ENCODE measurements around the gene GTF3A. TPM values are rescaled to one million over a fixed set of nuclear protein-coding genes. Genes with fewer than 3 reads are reported as not detected.

Gene GTF3A
- total RNA-seq (100 to 1,000 TPM; 164 to 171 TPM), total RNA-seq (162 to 314 reads per million in 2 donors)

GRCh38 chr13:27424246-27425157 lies at the start of gene GTF3A:
TSS of gene GTF3A (plus strand) at chr13:27424619.
- H3K36me3 Mint-ChIP-seq (ENCODE audit: low read depth) = peaks cover 7% of the 10 kb centered on the region
- peak within 1 kb of the TSS; percentile 100 for H3K4me3 Mint-ChIP-seq
- peaks cover 45% of the 10 kb centered on the region for H3K4me1 Mint-ChIP-seq
- no peaks in the 10 kb centered on the region for H3K27me3 Mint-ChIP-seq
- H3K9me3 ChIP-seq (ENCODE audit: control insufficient read depth, low read length, poor library complexity, severe bottlenecking) = no peaks in the 10 kb centered on the region
- peak; percentile 67 for ATAC-seq
- peak within 1 kb of the TSS; percentile 99 for H3K27ac Mint-ChIP-seq
- DNase-seq = peak; percentile 88 to 89 (median 88)

- no peak overlapping the region for H3K4me3 Mint-ChIP-seq
These were observed 49.8 kb upstream of the GTF3A start for GRCh38 chr13:27374650-27375049.

GRCh38 chr13:27375686-27376326 lies 48.6 kb upstream of the GTF3A start:
- peaks cover 36% of the 10 kb centered on the region for H3K27me3 Mint-ChIP-seq
- no peaks in the 10 kb centered on the region for H3K36me3 Mint-ChIP-seq (ENCODE audit: low read depth)
- H3K4me3 Mint-ChIP-seq = no peak overlapping the region
- DNase-seq (peak; percentile 27 to 35 (median 31)), ATAC-seq (peak; percentile 44)
- H3K27ac Mint-ChIP-seq = no peak overlapping the region
- H3K9me3 ChIP-seq (ENCODE audit: control insufficient read depth, low read length, poor library complexity, severe bottlenecking) = no peaks in the 10 kb centered on the region
- H3K4me1 Mint-ChIP-seq = peaks cover 3% of the 10 kb centered on the region

More at GRCh38 chr13:27374650-27375049, 49.8 kb upstream of the GTF3A start:
- no peaks in the 10 kb centered on the region for H3K9me3 ChIP-seq (ENCODE audit: control insufficient read depth, low read length, poor library complexity, severe bottlenecking)
- Mint-ChIP-seq H3K27me3 (peaks cover 29% of the 10 kb centered on the region), H3K36me3 (ENCODE audit: low read depth) (no peaks in the 10 kb centered on the region), H3K4me1 (peaks cover 3% of the 10 kb centered on the region), H3K27ac (no peak overlapping the region)
- ATAC-seq = peak; percentile 91
- DNase-seq = peak in 2 of 3 donors; percentile 26 to 32

DNA sequence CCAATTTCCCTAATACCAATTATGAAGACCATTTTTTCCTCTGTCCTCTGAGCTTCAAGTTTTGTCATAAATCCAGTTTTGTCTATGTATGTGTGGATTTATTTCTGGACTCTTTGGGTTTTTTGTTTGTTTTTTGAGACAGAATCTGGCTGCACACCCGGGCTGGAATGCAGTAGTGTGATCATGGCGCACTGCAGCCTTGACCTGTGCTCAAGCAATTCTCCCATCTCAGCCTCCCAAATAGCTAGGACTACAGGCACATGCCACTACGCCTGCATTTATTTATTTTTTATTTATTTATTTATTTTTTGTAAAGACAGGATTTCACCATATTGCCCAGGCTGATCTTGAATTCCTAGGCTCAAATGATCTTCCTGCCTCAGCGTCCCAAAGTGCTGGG lies 45.3 kb upstream of the GTF3A start:
- no peaks in the 10 kb centered on the region for H3K9me3 ChIP-seq (ENCODE audit: control insufficient read depth, low read length, poor library complexity, severe bottlenecking)
- DNase-seq (no peak), ATAC-seq (no peak)
- Mint-ChIP-seq H3K36me3 (ENCODE audit: low read depth) (no peaks in the 10 kb centered on the region), H3K4me1 (peaks cover 3% of the 10 kb centered on the region), H3K4me3 (no peak overlapping the region), H3K27me3 (peaks cover 29% of the 10 kb centered on the region), H3K27ac (no peak overlapping the region)

DNA sequence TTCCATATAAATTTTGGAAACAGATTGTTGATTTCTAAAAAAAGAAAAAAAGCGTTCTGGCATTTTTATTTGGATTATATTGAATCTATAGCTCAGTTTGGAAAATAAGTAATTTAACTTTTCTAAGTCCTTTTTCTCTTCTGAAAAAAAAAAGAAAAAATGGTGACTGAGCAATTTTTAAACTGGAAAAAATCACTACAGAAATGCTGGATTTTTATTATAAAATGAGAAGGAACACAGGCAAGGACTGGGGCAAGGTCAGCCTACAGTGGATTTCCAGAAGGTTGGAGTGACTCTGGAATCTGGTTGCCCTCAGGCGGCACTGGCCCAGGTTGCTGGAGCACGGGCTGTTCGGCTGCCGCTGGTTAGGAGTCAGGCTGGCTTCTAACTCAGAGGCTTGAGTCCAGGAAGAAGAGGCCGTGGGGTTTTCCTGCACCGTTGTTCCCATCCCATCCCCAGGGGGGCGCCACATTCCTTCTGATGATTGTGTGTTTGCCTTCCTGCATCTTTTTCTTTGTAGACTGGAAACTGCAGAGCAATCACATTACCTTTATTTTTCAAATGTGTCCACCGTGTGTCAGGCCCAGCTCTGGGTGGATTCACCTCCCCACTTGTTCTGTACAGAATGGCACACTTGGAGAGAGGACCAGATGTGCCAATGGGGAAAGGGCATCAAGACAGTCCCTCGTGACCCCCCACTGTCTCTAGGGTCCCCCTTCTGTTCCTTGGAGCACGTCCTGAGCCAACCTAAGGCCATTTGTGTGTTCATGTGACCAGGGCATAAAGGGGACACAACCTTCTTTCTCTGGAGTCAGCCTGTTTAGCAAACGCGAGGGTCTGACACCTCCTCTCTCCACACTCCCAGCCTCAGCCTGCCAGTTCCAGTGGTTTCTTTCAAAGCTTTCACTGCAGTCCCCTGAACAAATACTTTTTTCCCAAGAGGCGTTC lies 44.5 kb upstream of the GTF3A start:
- peak in 2 of 3 donors; percentile 26 to 38 for DNase-seq
- Mint-ChIP-seq H3K4me1 (peaks cover 3% of the 10 kb centered on the region), H3K4me3 (no peak overlapping the region), H3K27me3 (peaks cover 27% of the 10 kb centered on the region), H3K36me3 (ENCODE audit: low read depth) (no peaks in the 10 kb centered on the region), H3K27ac (no peak overlapping the region)
- peak; percentile 59 for ATAC-seq
- no peaks in the 10 kb centered on the region for H3K9me3 ChIP-seq (ENCODE audit: control insufficient read depth, low read length, poor library complexity, severe bottlenecking)

GRCh38 chr13:27381601-27382000 lies 42.8 kb upstream of the GTF3A start:
- peaks cover 26% of the 10 kb centered on the region for H3K27me3 Mint-ChIP-seq
- no peak overlapping the region for H3K27ac Mint-ChIP-seq
- H3K4me3 Mint-ChIP-seq = no peak overlapping the region
- H3K36me3 Mint-ChIP-seq (ENCODE audit: low read depth) = no peaks in the 10 kb centered on the region
- no peak for DNase-seq
- ATAC-seq = no peak
- no peaks in the 10 kb centered on the region for H3K9me3 ChIP-seq (ENCODE audit: control insufficient read depth, low read length, poor library complexity, severe bottlenecking)
- H3K4me1 Mint-ChIP-seq = peaks cover 5% of the 10 kb centered on the region

DNA sequence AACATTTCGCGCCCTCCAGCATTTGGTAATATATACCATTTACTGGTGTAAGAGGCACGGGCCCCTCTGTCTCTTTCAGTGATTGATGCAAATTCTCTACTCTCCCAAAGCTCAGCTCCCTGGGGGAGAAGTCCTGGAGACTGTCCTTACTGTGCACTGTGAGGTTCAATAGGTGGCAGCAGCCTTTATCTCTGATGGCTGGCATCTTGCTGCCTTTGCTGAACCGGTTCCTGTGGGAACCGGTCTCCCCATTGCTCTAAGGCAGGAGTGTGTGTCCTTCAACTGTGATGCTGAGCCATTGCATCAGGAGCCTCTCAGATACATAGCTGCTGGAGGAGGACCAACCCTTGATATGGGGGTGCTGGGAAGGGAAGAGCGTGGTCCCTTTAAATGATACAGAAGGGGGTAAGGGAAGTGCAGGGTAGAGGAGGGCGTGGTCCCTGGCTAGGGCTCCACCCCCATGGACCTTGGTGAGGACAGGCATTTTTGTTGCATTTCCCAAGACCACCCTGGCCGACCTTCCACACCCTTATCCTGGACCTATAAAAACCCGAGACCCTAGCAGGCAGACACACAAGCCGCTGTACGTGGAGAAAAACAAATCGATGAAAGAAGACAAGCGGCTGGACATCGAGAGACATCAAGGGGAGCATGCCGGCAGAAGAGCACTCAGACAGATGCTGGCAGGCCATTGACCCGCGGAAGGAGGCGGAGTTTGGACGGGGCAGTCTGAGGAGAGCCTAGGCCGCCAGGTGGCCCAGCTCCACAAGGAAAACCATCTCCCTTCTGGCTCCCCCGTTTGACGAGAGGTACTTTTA lies 41.1 kb upstream of the GTF3A start:
- H3K4me1 Mint-ChIP-seq = peaks cover 9% of the 10 kb centered on the region
- peaks cover 22% of the 10 kb centered on the region for H3K27me3 Mint-ChIP-seq
- H3K27ac Mint-ChIP-seq = no peak overlapping the region
- no peak for DNase-seq
- H3K9me3 ChIP-seq (ENCODE audit: control insufficient read depth, low read length, poor library complexity, severe bottlenecking) = no peaks in the 10 kb centered on the region
- H3K36me3 Mint-ChIP-seq (ENCODE audit: low read depth) = no peaks in the 10 kb centered on the region
- ATAC-seq = no peak
- H3K4me3 Mint-ChIP-seq = no peak overlapping the region

DNA sequence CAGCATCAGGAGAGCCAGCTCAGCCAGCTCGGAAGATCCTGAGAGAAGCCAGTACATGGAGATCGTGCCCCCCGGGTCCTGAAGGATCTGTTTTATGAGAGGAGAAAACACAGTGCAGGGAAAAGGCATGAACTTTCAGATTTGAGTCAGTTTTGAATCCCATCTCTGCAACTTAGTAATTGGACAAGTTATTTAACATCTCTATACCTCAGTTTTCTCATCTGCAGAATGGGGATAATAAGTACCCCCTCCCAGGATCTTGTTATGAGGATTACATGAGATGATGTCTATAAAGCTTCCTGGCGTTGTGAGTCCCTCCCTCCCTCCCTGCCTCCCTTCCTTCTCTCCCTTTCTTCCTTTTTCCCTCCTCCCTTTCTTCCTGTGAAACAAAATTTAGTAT lies 40.1 kb upstream of the GTF3A start:
- ATAC-seq = no peak
- Mint-ChIP-seq H3K4me3 (no peak overlapping the region), H3K4me1 (peaks cover 9% of the 10 kb centered on the region), H3K27ac (no peak overlapping the region), H3K27me3 (peaks cover 22% of the 10 kb centered on the region), H3K36me3 (ENCODE audit: low read depth) (no peaks in the 10 kb centered on the region)
- no peaks in the 10 kb centered on the region for H3K9me3 ChIP-seq (ENCODE audit: control insufficient read depth, low read length, poor library complexity, severe bottlenecking)
- DNase-seq = no peak

- DNase-seq = no peak
- no peaks in the 10 kb centered on the region for H3K9me3 ChIP-seq (ENCODE audit: control insufficient read depth, low read length, poor library complexity, severe bottlenecking)
- H3K27ac Mint-ChIP-seq = no peak overlapping the region
- peaks cover 8% of the 10 kb centered on the region for H3K27me3 Mint-ChIP-seq
- peaks cover 2% of the 10 kb centered on the region for H3K36me3 Mint-ChIP-seq (ENCODE audit: low read depth)
- no peak for ATAC-seq
- peaks cover 9% of the 10 kb centered on the region for H3K4me1 Mint-ChIP-seq
- H3K4me3 Mint-ChIP-seq = no peak overlapping the region
These were observed 36.2 kb upstream of the GTF3A start for GRCh38 chr13:27388241-27388640.

DNA sequence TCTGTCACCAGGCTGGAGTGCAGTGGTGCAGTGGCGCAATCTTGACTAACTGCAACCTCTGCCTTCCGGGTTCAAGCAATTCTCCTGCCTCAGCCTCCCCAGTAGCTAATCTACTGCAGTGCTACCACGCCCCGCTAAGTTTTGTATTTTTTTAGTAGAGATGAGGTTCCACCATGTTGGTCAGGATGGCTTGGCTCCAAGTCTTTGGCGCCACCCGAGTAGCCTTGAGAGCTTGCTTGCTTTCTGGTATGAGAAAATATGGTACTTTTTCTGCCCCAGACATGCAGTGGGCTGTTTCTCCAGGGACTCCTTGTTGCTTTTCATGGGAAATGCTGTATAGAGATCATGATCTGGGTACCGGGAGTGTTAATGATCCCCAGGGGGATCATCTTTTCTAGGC lies 34.5 kb upstream of the GTF3A start:
- Mint-ChIP-seq H3K4me3 (no peak overlapping the region), H3K27ac (no peak overlapping the region), H3K36me3 (ENCODE audit: low read depth) (peaks cover 2% of the 10 kb centered on the region), H3K4me1 (peaks cover 5% of the 10 kb centered on the region), H3K27me3 (peaks cover 4% of the 10 kb centered on the region)
- H3K9me3 ChIP-seq (ENCODE audit: control insufficient read depth, low read length, poor library complexity, severe bottlenecking) = no peaks in the 10 kb centered on the region
- ATAC-seq = no peak
- no peak for DNase-seq

GRCh38 chr13:27391471-27391870 lies 32.9 kb upstream of the GTF3A start:
- DNase-seq (no peak), ATAC-seq (no peak)
- Mint-ChIP-seq H3K4me3 (no peak overlapping the region), H3K27ac (no peak overlapping the region), H3K4me1 (peaks cover 4% of the 10 kb centered on the region), H3K27me3 (peaks cover 17% of the 10 kb centered on the region), H3K36me3 (ENCODE audit: low read depth) (peaks cover 2% of the 10 kb centered on the region)
- no peaks in the 10 kb centered on the region for H3K9me3 ChIP-seq (ENCODE audit: control insufficient read depth, low read length, poor library complexity, severe bottlenecking)

DNA sequence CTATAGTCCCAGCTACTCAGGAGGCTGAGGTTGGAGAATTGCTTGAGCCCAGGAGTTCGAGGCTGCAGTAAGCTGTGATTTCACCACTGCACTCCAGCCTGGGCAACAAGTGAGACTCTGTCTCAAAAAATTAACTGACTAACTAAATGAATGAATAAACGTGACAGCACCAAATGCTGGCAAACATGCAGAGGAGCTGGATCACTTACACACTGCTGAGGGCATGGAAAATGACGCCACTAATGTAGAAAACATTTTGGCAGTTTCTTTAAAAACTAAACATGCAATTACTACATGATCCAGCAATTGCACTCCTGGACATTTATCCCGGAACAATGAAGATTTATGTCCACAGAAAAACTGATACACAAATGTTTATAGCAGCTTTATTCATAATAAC lies 31.3 kb upstream of the GTF3A start:
- H3K27ac Mint-ChIP-seq = no peak overlapping the region
- H3K9me3 ChIP-seq (ENCODE audit: control insufficient read depth, low read length, poor library complexity, severe bottlenecking) = no peaks in the 10 kb centered on the region
- H3K4me1 Mint-ChIP-seq = no peaks in the 10 kb centered on the region
- peaks cover 2% of the 10 kb centered on the region for H3K36me3 Mint-ChIP-seq (ENCODE audit: low read depth)
- DNase-seq = no peak
- no peak for ATAC-seq
- peaks cover 23% of the 10 kb centered on the region for H3K27me3 Mint-ChIP-seq
- H3K4me3 Mint-ChIP-seq = no peak overlapping the region

Data from T-helper 17 cell (primary cell).